ENCODE measurements around the gene IRF2BP2. TPM values are rescaled to one million over a fixed set of nuclear protein-coding genes. Genes with fewer than 3 reads are reported as not detected.
"Not testable (repeated sequence)": the region's sequence is repeated elsewhere in the genome, so short reads cannot be mapped to it uniquely, and the experiment has no call there.

Gene IRF2BP2
- total RNA-seq, 1 experiment from 2014 or later: 67.0 TPM

DNA sequence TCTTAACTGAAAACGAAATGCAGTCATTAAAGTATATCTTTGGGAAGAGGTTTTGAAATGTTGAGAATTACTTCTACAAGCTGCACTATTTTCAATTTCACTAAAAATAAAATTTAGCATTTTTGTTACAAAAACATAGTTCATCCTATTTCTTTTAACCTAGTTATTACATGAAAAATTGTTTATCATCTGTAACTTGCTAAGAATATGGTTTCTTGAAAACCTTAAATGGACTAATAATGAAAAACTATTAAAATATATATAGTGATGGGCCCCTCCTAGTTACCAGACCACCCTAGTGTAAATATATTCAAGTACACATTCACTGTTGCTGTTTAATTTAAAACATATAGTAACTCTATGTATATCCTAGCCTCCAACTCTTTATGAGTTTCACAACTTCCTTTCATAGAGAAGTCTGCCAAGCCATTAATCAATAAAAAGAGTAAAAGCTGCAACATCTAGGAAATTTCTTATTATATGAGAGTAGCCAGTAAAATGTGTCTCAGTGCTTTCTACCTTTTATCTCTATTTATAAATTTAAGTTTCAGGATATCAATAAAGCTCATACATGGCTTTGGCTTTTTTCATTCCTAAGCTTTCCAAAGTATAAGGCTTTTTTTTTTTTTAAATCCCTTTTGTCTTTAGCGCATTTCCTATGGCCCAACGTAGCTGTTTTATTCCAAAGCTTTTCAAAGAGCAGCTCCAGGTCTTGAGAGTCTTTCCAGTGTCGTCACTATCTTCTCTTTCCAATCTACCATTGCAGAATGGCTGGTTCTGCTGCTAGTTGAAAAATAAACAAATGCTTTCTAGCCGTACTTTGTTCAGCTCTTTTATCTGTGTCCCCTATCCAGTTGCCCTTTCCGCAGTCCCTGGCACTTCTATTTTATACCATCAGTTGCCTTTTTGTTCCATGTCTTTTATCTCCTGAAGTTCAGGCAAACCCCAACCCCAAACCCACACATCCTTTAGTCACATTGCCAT, 6.5 kb downstream of the IRF2BP2 start:
- peaks cover 13% of the 10 kb centered on the region for H3K36me3 ChIP-seq (replicated peaks; ENCODE audit: control insufficient read depth, insufficient read depth, low read length)
- H3K4me3 ChIP-seq (ENCODE audit: insufficient read depth, low read depth, low read length): no peak overlapping the region
- H3K27me3 ChIP-seq (ENCODE audit: control insufficient read depth, insufficient read depth, low read length): no peaks in the 10 kb centered on the region
- no peak for DNase-seq

DNA sequence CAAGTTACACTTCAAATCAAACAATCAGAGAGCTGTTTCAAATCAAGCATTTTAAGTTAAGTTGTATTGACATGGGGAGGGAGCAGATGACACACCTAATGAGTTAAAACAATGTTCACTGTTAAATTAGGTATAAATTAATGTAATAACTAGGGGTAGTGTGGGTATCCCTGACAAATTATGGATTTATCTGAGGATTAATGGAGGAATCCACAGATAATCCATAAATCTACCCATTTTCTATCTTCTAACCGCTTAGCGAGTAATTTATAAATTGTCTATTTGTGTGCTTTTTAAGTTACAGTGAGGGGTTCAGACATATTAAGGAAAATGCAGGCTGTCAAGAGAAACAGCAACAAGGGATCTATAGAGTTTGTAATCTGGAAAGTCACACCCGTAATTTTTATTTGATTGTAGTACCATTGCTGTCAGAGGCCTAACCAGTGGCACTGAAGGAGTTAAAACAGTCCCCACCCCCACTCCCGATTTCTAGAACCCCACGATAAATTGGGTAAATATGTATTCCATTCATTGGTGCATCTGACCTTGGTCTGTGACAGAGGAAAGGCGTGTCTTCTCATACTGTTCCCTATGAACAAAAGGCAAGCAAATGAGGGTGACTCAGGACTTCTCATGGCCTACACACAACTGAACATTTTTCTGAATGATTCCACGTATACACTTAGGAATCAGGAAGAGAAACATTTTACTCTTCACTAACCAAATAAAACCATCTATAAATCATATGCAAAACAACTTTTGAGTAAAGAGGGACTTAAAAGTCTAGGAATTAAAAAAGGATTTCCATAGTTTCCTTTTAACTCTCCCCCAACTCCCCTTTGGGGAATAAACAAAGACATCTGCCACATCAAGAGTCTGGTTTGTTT, 7.4 kb downstream of the IRF2BP2 start:
- Histone ChIP-seq H3K27me3 (ENCODE audit: control insufficient read depth, insufficient read depth, low read length) (no peaks in the 10 kb centered on the region), H3K4me3 (ENCODE audit: insufficient read depth, low read depth, low read length) (no peak overlapping the region), H3K36me3 (replicated peaks; ENCODE audit: control insufficient read depth, insufficient read depth, low read length) (peaks cover 11% of the 10 kb centered on the region)
- DNase-seq: no peak

DNA sequence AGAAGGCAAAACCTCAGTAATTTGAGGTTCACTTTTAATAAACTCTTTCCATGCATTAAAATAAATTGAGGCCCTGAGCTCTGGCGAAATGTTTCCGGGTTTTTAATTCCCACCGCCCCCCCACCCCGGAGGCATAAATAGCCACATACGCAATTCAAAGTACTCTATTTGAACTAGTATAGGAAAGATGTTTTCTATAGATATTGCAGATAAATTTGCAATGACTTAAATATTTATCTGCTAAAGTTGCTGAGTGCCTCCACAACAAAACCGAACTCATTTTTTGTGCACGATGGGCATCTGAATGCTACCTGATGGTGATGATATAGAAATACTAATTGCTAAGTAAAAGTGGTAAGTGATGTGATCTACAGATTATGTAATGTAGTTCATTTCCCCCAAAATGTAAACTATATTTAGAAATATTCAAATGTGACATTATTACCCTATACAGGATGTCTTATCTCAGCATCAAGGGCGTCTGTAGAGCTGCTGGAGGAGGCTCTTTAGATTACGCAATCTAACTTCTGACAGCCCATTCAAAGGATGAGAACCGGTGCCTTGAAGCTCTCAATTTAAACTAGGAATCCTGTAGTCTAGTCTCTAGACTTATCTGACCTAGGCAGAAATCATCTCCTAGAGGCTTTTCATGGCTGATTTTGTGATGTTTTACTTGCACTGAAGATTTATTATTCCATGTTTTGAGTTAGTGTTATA, 8.5 kb downstream of the IRF2BP2 start:
- H3K36me3 ChIP-seq (replicated peaks; ENCODE audit: control insufficient read depth, insufficient read depth, low read length): peaks cover 1% of the 10 kb centered on the region; the same call in 1 of the 2 replicates
- H3K4me3 ChIP-seq (ENCODE audit: insufficient read depth, low read depth, low read length): no peak overlapping the region
- no peak for DNase-seq
- no peaks in the 10 kb centered on the region for H3K27me3 ChIP-seq (ENCODE audit: control insufficient read depth, insufficient read depth, low read length)

DNA sequence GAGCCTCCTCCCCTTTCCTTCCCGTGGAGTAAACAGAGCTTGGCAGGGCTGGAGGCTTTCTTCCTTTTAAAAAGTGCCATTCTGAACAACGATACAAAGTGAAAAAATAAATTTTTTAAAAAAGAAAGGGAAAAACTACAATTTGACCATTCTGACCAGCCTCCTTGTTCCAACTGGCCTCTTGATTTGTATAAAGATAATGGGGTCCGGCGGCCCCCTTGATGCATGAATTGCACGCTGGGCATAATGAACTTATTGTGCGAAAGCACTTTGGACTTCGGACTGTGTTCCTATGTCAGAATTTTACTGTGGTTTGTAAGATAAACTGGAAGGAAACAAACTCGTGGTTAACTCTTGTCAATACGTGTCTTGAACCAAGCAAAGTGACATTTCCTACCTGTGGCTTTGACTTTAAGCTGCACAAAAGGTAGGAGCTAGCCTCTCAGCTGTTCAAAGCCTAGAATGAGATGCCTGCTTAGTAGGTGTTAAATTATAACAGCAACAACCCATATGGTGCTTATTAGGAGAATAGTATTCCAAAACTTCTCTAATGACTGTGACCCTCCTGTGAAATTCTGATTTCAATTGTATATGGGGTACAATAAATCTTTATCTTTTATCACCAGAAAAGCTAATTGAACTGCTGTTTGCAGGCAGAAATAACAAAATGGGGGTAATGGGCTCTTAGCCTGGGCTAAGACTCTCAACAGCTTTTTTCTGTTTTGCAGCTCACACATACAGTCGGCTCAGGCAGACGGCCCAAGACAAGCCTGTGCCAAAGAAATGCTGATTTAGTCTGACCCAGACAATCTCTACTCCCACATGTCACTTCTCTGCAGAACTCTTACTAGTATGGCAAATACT, 9.3 kb downstream of the IRF2BP2 start:
- DNase-seq: no peak
- no peaks in the 10 kb centered on the region for H3K27me3 ChIP-seq (ENCODE audit: control insufficient read depth, insufficient read depth, low read length)
- H3K4me3 ChIP-seq (ENCODE audit: insufficient read depth, low read depth, low read length): peak overlapping the region; percentile 60
- no peaks in the 10 kb centered on the region for H3K36me3 ChIP-seq (replicated peaks; ENCODE audit: control insufficient read depth, insufficient read depth, low read length)

DNA sequence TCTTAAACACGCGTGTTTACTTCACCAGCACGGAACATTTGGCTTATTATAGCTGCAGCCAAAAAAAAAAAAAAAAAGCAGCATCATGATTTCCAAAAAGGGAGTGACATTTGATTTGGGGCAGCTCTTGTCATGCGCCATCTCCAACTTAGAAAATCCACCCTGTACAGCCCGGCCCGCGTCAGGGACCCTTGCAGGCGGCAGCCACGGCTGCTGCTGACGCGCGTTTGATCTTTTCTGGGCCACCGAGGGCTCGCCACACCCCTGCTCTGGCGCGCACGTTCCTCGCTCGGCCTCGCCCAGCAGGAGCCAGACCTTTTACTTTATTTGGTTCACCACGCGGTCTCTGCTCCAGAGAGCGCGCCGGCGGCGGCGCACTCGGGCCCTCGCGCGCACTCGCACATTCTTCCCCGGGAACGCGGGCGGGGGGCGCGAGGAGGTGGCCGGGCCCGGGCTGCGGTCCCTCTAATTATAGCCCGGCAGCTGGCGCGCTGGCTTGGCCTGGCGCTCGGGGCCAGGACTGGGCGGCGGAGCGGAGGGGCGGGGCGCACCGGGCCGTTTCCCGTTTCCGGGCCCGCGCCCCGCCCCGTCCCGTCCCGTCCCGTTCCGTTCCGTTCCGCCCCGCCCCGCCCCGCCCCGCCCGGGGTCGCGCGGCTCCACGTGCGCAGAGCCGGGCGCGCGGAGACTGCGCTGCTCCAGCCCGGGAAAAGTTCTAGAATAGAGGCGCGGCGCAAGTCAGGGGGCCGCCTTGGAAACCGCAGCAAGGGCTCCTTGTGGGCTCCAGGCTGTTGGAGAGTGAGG, 10.2 kb downstream of the IRF2BP2 start:
- Histone ChIP-seq H3K36me3 (replicated peaks; ENCODE audit: control insufficient read depth, insufficient read depth, low read length) (no peaks in the 10 kb centered on the region), H3K27me3 (ENCODE audit: control insufficient read depth, insufficient read depth, low read length) (no peaks in the 10 kb centered on the region), H3K4me3 (ENCODE audit: insufficient read depth, low read depth, low read length) (peak overlapping the region; percentile 60)
- DNase-seq: peak; percentile 95

DNA sequence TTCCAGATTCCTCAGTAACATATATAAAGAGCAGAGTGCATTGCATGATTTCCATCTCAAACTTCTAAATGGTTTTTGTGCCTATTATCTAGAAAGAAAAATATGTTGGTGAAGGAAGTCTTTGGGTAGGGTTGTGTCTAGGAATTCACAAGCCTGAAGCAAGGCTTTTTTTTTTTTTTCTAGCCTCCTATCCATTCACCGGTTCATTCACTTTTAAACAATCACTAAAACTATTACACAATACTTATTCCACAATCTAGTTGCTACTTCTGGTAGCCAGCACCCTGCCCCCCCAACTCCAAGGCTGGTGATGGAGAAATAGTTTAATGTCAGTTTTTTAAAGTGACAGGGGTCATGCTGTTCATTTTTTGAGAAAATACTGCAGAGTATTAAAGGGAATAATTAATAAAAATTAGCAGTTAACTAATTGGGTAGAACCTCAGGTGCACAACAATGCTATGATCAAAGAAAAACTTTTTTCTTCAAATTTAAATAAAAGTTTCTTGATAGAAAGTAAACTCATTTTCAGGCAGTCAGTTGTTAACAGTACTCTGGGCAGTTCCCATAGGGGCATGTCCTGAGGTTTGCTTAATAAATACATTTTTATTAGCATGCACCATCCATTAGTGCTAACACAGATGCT, 10.9 kb downstream of the IRF2BP2 start:
- Histone ChIP-seq H3K4me3 (ENCODE audit: insufficient read depth, low read depth, low read length) (peak overlapping the region; percentile 60), H3K27me3 (ENCODE audit: control insufficient read depth, insufficient read depth, low read length) (no peaks in the 10 kb centered on the region), H3K36me3 (replicated peaks; ENCODE audit: control insufficient read depth, insufficient read depth, low read length) (no peaks in the 10 kb centered on the region)
- DNase-seq: no peak

DNA sequence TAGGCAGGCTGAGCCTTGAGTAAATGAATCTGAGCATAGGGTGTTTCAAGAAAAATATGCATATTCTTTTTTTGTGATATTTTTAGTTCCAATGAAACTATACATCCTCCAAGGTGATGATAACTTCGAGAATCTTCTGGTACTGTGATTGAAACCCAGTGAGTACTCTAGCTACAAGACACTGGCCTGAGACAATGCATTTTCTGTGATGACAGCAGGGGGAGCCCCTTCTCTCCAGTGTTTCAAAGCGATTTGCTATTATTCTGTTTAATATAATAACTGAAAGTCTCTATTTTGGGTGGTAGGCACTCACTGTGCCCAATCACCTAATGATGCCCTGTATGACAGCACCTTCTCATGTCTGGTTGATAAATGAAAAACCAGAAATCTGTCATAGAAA, 12.1 kb downstream of the IRF2BP2 start:
- peak; percentile 75 for DNase-seq
- no peaks in the 10 kb centered on the region for H3K36me3 ChIP-seq (replicated peaks; ENCODE audit: control insufficient read depth, insufficient read depth, low read length)
- no peaks in the 10 kb centered on the region for H3K27me3 ChIP-seq (ENCODE audit: control insufficient read depth, insufficient read depth, low read length)
- H3K4me3 ChIP-seq (ENCODE audit: insufficient read depth, low read depth, low read length): no peak overlapping the region

DNA sequence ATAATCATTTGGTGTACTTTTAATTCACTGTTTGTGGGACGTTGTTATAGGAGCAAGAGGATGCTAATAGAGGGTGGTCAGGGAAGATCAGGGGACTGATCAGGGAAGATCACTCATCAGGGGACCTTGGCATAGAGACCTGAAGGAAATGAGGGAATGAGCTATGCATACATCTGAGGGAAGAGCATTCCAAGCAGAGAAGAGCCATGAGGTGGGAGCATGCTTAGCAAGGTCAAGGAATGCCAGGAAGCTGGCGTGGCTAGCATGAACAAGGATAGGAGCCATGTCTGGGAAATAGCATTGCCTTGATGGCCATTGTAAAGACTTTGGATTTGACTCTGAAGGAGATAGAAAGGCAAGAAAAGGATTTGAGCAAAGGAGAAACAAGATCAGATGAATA, 14.1 kb downstream of the IRF2BP2 start:
- no peaks in the 10 kb centered on the region for H3K36me3 ChIP-seq (replicated peaks; ENCODE audit: control insufficient read depth, insufficient read depth, low read length)
- DNase-seq: no peak
- no peak overlapping the region for H3K4me3 ChIP-seq (ENCODE audit: insufficient read depth, low read depth, low read length)
- no peaks in the 10 kb centered on the region for H3K27me3 ChIP-seq (ENCODE audit: control insufficient read depth, insufficient read depth, low read length)

DNA sequence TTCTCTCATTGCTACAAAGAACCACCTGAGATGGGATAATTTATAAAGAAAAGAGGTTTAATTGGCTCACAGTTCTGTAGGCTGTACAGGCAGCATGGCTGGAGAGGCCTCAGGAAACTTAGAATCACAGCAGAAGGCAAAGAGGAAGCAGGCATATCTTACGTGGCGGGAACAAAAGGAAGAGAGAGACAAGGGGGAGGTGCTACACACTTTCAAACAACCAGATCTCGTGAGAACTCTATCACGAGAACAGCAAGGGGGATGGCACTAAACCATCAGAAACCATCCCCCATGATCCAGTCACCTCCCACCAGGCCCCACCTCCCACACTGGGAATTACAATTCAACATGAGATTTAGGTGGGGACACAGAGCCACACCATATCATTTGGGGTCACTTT, 15.4 kb downstream of the IRF2BP2 start:
- not testable (repeated sequence) for H3K27me3 ChIP-seq (ENCODE audit: control insufficient read depth, insufficient read depth, low read length); DNase-seq; H3K4me3 ChIP-seq (ENCODE audit: insufficient read depth, low read depth, low read length); H3K36me3 ChIP-seq (replicated peaks; ENCODE audit: control insufficient read depth, insufficient read depth, low read length)

DNA sequence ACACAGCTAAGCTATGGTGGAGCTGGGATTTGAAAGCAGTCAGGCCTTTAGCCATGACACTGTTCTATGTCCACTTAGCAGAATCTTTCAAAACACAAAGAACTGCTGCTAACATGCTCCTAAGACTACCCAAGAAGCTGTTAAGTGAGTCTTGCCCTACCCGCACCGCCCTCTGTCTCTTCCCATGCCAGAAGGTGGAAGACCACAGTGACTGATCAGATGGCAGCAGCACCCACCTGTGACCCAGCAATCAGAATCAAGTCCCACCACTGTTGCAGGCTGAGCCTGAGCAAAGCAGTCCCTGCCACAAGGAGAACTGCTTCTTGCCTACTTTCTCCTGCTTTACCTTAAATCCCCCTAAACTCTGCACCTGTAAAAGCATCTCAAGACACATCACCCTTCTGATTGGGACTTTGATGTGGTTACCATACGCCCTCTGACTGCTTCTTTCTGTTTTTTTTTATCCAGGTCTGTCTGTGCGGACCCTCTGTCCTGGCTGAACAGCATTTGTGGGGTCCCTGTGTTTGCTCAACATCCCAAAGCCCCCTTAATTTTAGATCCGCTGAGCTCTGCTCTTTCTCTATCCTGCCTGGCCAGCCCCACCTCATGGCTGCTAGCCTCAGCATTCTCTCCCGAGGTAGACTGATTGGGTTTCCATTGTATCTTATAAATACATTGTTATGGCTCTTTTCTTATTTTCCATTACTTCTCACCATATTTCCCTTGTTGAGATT, 16.0 kb downstream of the IRF2BP2 start:
- no peak overlapping the region for H3K4me3 ChIP-seq (ENCODE audit: insufficient read depth, low read depth, low read length)
- DNase-seq: no peak
- no peaks in the 10 kb centered on the region for H3K27me3 ChIP-seq (ENCODE audit: control insufficient read depth, insufficient read depth, low read length)
- no peaks in the 10 kb centered on the region for H3K36me3 ChIP-seq (replicated peaks; ENCODE audit: control insufficient read depth, insufficient read depth, low read length)

DNA sequence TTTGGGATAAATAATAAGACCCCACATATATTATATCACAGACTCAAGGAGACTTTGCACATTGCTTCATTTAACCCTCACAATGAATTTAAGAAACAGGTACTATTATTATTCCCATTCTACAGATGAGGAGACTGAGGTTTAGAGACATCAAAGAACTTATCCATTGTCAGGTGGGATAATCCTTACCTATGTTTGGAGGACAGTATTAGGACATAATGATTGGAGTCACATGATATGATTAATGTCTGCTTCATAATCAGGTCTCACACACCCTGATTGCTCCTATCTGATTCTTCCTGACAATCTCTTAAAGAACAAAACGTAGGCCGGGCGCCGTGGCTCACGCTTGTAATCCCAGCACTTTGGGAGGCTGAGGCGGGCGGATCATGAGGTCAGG, 16.9 kb downstream of the IRF2BP2 start:
- Histone ChIP-seq H3K27me3 (ENCODE audit: control insufficient read depth, insufficient read depth, low read length) (no peaks in the 10 kb centered on the region), H3K36me3 (replicated peaks; ENCODE audit: control insufficient read depth, insufficient read depth, low read length) (no peaks in the 10 kb centered on the region), H3K4me3 (ENCODE audit: insufficient read depth, low read depth, low read length) (no peak overlapping the region)
- no peak for DNase-seq

DNA sequence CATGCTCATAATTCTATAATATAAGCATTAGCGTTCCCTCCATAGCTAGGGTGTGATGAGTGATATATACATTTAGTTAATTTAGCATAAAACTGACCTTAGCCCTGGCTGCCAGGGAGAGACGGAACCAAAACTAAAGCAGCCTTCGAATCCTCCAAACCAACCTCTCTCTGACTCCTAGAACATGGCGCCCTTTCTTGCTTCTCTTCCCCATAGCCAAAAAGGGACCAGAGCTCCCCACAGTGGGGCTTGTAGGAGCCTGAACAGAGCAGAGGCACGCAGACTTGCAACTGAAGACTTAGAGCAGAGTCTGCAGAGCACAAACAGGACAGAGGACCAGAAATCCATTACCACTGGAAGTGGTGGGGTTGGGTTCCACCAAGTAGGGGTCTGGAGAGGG, 17.7 kb downstream of the IRF2BP2 start:
- no peak for DNase-seq
- Histone ChIP-seq H3K27me3 (ENCODE audit: control insufficient read depth, insufficient read depth, low read length) (no peaks in the 10 kb centered on the region), H3K4me3 (ENCODE audit: insufficient read depth, low read depth, low read length) (no peak overlapping the region), H3K36me3 (replicated peaks; ENCODE audit: control insufficient read depth, insufficient read depth, low read length) (no peaks in the 10 kb centered on the region)

Measured in H7 (cell line).